H9 (cell line): ENCODE results near the gene IP6K3. TPM values are rescaled to one million over a fixed set of nuclear protein-coding genes. Genes with fewer than 3 reads are reported as not detected.

Experiments
- DNase-seq: peaks from one replicate; pipeline ENCODE4 v3.0.0-alpha.2; 2017
- H2AFZ ChIP-seq: one replicate; pipeline ENCODE4 v1.6.1; 2013; ENCODE audit warnings: mild to moderate bottlenecking, low read length, control low read depth, moderate library complexity
- H2AK5ac ChIP-seq: 2 replicates; pipeline ENCODE4 v1.6.1; 2013; ENCODE audit warnings: low read length, control low read depth, mixed read lengths; ENCODE audit not compliant: insufficient read length
- H2BK120ac ChIP-seq: one replicate; pipeline ENCODE4 v1.6.1; 2013; ENCODE audit warnings: low read depth, mild to moderate bottlenecking, low read length, control low read depth, inconsistent platforms; ENCODE audit not compliant: poor library complexity, severe bottlenecking
- H2BK12ac ChIP-seq: 2 replicates; pipeline ENCODE4 v1.6.1; 2013; ENCODE audit warnings: low read length, control low read depth, mixed read lengths, low read depth; ENCODE audit not compliant: insufficient read length
- H2BK15ac ChIP-seq: 2 replicates; pipeline ENCODE4 v1.6.1; 2013; ENCODE audit warnings: low read depth, low read length, control low read depth
- H2BK20ac ChIP-seq: one replicate; pipeline ENCODE4 v1.6.1; 2013; ENCODE audit warnings: low read depth, mild to moderate bottlenecking, low read length, control low read depth, inconsistent platforms; ENCODE audit not compliant: poor library complexity, severe bottlenecking
- H2BK5ac ChIP-seq: 2 replicates; pipeline ENCODE4 v1.6.1; 2013; ENCODE audit warnings: low read length, control low read depth, mixed read lengths; ENCODE audit not compliant: insufficient read length
- H3K14ac ChIP-seq: 2 replicates; pipeline ENCODE4 v1.6.1; 2013; ENCODE audit warnings: low read length, control low read depth; ENCODE audit not compliant: insufficient read depth
- H3K18ac ChIP-seq: 2 replicates; pipeline ENCODE4 v1.6.1; 2013; ENCODE audit warnings: low read depth, mild to moderate bottlenecking, mixed read lengths, low read length, control low read depth; ENCODE audit not compliant: insufficient read length
- H3K23ac ChIP-seq: 2 replicates; pipeline ENCODE4 v1.6.1; 2013; ENCODE audit warnings: low read length, control low read depth, mixed read lengths, low read depth; ENCODE audit not compliant: insufficient read length
- H3K23me2 ChIP-seq: 2 replicates; pipeline ENCODE4 v1.6.1; 2013; ENCODE audit warnings: low read depth, mild to moderate bottlenecking, mixed read lengths, low read length, control low read depth; ENCODE audit not compliant: insufficient read length, poor library complexity, severe bottlenecking
- H3K27ac ChIP-seq: 2 replicates; pipeline ENCODE4 v1.5.1; 2013; ENCODE audit warnings: low read length, control low read depth, mixed read lengths, low read depth; ENCODE audit not compliant: insufficient read length
- H3K27me3 ChIP-seq: 2 replicates; pipeline ENCODE4 v1.6.1; 2013; ENCODE audit warnings: low read length, control low read depth, inconsistent platforms; ENCODE audit not compliant: insufficient read depth
- H3K4ac ChIP-seq: 2 replicates; pipeline ENCODE4 v1.6.1; 2013; ENCODE audit warnings: low read depth, mild to moderate bottlenecking, control low read depth, inconsistent platforms, low read length, moderate library complexity
- H3K4me1 ChIP-seq: 2 replicates; pipeline ENCODE4 v1.6.1; 2013; ENCODE audit warnings: low read length, control low read depth, inconsistent platforms; ENCODE audit not compliant: insufficient read depth
- H3K4me2 ChIP-seq: 2 replicates; pipeline ENCODE4 v1.6.1; 2013; ENCODE audit warnings: low read length, control low read depth, mixed read lengths; ENCODE audit not compliant: insufficient read length, insufficient read depth
- H3K56ac ChIP-seq: 2 replicates; pipeline ENCODE4 v1.6.1; 2013; ENCODE audit warnings: low read depth, mild to moderate bottlenecking, mixed read lengths, low read length, control low read depth; ENCODE audit not compliant: insufficient read length
- H3K79me1 ChIP-seq: 2 replicates; pipeline ENCODE4 v1.6.1; 2013; ENCODE audit warnings: low read depth, mild to moderate bottlenecking, moderate library complexity, low read length, control low read depth, inconsistent platforms; ENCODE audit not compliant: insufficient read depth, poor library complexity, severe bottlenecking
- H3K79me2 ChIP-seq: 2 replicates; pipeline ENCODE4 v1.6.1; 2013; ENCODE audit warnings: low read length, control low read depth, inconsistent platforms; ENCODE audit not compliant: insufficient read depth
- H3K9ac ChIP-seq: 2 replicates; pipeline ENCODE4 v1.6.1; 2013; ENCODE audit warnings: low read length, control low read depth, mixed read lengths; ENCODE audit not compliant: insufficient read length; ENCODE audit errors: extremely low read depth
- H3K9me3 ChIP-seq: one replicate; pipeline ENCODE4 v1.6.1; 2013; ENCODE audit warnings: low read depth, low read length, inconsistent platforms; ENCODE audit not compliant: control insufficient read depth
- H3T11ph ChIP-seq: one replicate; pipeline ENCODE4 v1.6.1; 2013; ENCODE audit warnings: mild to moderate bottlenecking, low read length, control low read depth, inconsistent platforms
- H4K20me1 ChIP-seq: one replicate; pipeline ENCODE4 v1.6.1; 2013; ENCODE audit not compliant: control insufficient read depth, insufficient read length, insufficient read depth
- H4K5ac ChIP-seq: 2 replicates; pipeline ENCODE4 v1.6.1; 2013; ENCODE audit warnings: low read depth, mild to moderate bottlenecking, mixed read lengths, low read length, control low read depth; ENCODE audit not compliant: insufficient read length
- H4K8ac ChIP-seq: replicated peaks from 2 replicates; pipeline ENCODE4 v1.6.1; 2013; ENCODE audit warnings: low read length, control low read depth, mixed read lengths, low read depth; ENCODE audit not compliant: insufficient read length
- H4K91ac ChIP-seq: 2 replicates; pipeline ENCODE4 v1.6.1; 2013; ENCODE audit warnings: low read depth, mild to moderate bottlenecking, moderate library complexity, mixed read lengths, low read length, control low read depth; ENCODE audit not compliant: insufficient read length
- H3K27ac Mint-ChIP-seq, 3 experiments: 2 replicates in 2 of 3; 3 replicates in 1 of 3; pipeline ENCODE4 v1.8.0; 2020 to 2021; ENCODE audit warnings: mixed read lengths in 3 of 3, mild to moderate bottlenecking in 1 of 3, moderate library complexity in 1 of 3
- H3K27me3 Mint-ChIP-seq: 2 replicates; pipeline ENCODE4 v1.8.0; 2021; ENCODE audit warnings: low read depth, mild to moderate bottlenecking, moderate library complexity, mixed read lengths
- H3K36me3 Mint-ChIP-seq, 3 experiments: 2 replicates in 2 of 3; 3 replicates in 1 of 3; pipeline ENCODE4 v1.8.0; 2020 to 2021; ENCODE audit warnings: low read depth in 3 of 3, mixed read lengths in 3 of 3; ENCODE audit not compliant: insufficient read depth in 1 of 3
- H3K4me1 Mint-ChIP-seq, 2 experiments: 2 replicates each; pipeline ENCODE4 v1.8.0; 2020; ENCODE audit warnings: mixed read lengths in 2 of 2
- H3K4me3 Mint-ChIP-seq, 2 experiments: 2 replicates in 1 of 2; 3 replicates in 1 of 2; pipeline ENCODE4 v1.8.0; 2020 to 2021; ENCODE audit warnings: mild to moderate bottlenecking in 2 of 2, mixed read lengths in 2 of 2, moderate library complexity in 1 of 2
- H3K9me3 Mint-ChIP-seq, 2 experiments: 2 replicates in 1 of 2; 3 replicates in 1 of 2; pipeline ENCODE4 v1.8.0; 2020; ENCODE audit warnings: mild to moderate bottlenecking in 2 of 2, mixed read lengths in 2 of 2, moderate library complexity in 1 of 2
- WGBS: extraction: QIAGEN DNeasy Blood & Tissue Kit; methylation state at CpG from one replicate; pipeline ENCODE4 v1.1.7; 2013; ENCODE audit warnings: missing lambda C conversion rate, low lambda C conversion rate, mixed read lengths; ENCODE audit not compliant: insufficient read length; ENCODE audit errors: extremely low coverage; 5-methylcytosine and 5-hydroxymethylcytosine counted together
- total RNA-seq: library from RNA; stranded (reverse); gene quantifications from 2 replicates; pipeline ENCODE4 v1.2.1, GENCODE V29; 2021
- TF ChIP-seq, protein P1 (sequence below): fragments of 200-600 bp; sonication (generic); conservative IDR thresholded peaks from 3 replicates; pipeline ENCODE4 v1.8.0; 2021; ENCODE audit warnings: antibody characterized with exemption, mild to moderate bottlenecking

IP6K3 gene
- total RNA-seq, 1 experiment from 2014 or later, result 0.46 TPM

DNA sequence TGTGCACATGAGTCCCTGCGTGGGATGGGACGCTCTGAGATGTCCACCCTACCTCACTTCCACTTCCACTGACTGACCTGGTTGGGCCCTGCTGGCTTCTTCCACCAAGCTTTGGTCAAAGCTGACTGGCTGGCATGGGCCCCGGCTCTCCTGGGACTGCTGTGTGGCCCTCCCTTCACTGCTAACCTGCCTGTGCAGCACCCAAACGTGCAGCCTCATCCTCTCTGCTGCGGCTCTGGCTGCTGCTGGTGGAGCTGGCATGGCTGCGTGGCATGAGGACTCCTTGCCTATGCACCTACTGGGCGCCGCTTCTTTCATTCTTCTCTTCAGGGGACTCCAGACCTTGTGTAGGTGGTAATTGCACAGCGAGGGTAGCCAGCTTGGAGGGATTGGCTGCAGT is 18.7 kb upstream of the IP6K3 start:
- Histone ChIP-seq H4K91ac (no peak overlapping the region), H2BK20ac (no peak overlapping the region), H2BK5ac (no peak overlapping the region), H3K27ac (no peak overlapping the region), H3K4me1 (peaks cover 4% of the 10 kb centered on the region; the same call in 1 of the 2 replicates), H3K18ac (no peak overlapping the region), H3K79me2 (no peaks in the 10 kb centered on the region), H3K56ac (no peak overlapping the region), H3K14ac (no peak overlapping the region), H4K8ac (no peak overlapping the region), H3K23me2 (no peaks in the 10 kb centered on the region), H3K23ac (no peak overlapping the region), H2BK15ac (no peak overlapping the region), H3K9ac (no peak overlapping the region), H4K5ac (no peak overlapping the region), H2AK5ac (no peak overlapping the region), H3K27me3 (no peaks in the 10 kb centered on the region), H2BK120ac (no peak overlapping the region), H3K79me1 (no peaks in the 10 kb centered on the region), H3K4me2 (no peak overlapping the region), H4K20me1 (no peaks in the 10 kb centered on the region), H3T11ph (no peak overlapping the region), H2AFZ (no peak overlapping the region), H3K9me3 (no peaks in the 10 kb centered on the region), H3K4ac (no peak overlapping the region), H2BK12ac (no peak overlapping the region)
- WGBS, result no CpG with 5 or more reads among the region's 9 CpGs
- no peak overlapping the region for H3K4me3 Mint-ChIP-seq
- H3K36me3 Mint-ChIP-seq, result no peaks in the 10 kb centered on the region; a peak in 1 of 7 replicates
- peaks cover 21 to 29% of the 10 kb centered on the region in 2 experiments for H3K4me1 Mint-ChIP-seq
- DNase-seq, result no peak
- peaks cover 0 to 3% of the 10 kb centered on the region in 2 experiments; a peak in 2 of 5 replicates for H3K9me3 Mint-ChIP-seq
- TF ChIP-seq, protein P1, sequence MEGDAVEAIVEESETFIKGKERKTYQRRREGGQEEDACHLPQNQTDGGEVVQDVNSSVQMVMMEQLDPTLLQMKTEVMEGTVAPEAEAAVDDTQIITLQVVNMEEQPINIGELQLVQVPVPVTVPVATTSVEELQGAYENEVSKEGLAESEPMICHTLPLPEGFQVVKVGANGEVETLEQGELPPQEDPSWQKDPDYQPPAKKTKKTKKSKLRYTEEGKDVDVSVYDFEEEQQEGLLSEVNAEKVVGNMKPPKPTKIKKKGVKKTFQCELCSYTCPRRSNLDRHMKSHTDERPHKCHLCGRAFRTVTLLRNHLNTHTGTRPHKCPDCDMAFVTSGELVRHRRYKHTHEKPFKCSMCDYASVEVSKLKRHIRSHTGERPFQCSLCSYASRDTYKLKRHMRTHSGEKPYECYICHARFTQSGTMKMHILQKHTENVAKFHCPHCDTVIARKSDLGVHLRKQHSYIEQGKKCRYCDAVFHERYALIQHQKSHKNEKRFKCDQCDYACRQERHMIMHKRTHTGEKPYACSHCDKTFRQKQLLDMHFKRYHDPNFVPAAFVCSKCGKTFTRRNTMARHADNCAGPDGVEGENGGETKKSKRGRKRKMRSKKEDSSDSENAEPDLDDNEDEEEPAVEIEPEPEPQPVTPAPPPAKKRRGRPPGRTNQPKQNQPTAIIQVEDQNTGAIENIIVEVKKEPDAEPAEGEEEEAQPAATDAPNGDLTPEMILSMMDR, result no peak
- peaks cover 10% of the 10 kb centered on the region for H3K27me3 Mint-ChIP-seq
- H3K27ac Mint-ChIP-seq, result no peak overlapping the region
